VCaP (cell line): ENCODE data around the gene SDK1.

Source experiments
- H3K27ac ChIP-seq: fragments of 450-650 bp; 2 replicates; pipeline ENCODE4 v1.5.1; 2017
- CTCF ChIP-seq: fragments of 450-650 bp; conservative IDR thresholded peaks from 2 replicates; pipeline ENCODE4 v1.5.1; 2017; ENCODE audit warnings: mild to moderate bottlenecking, moderate library complexity

Gene SDK1

DNA sequence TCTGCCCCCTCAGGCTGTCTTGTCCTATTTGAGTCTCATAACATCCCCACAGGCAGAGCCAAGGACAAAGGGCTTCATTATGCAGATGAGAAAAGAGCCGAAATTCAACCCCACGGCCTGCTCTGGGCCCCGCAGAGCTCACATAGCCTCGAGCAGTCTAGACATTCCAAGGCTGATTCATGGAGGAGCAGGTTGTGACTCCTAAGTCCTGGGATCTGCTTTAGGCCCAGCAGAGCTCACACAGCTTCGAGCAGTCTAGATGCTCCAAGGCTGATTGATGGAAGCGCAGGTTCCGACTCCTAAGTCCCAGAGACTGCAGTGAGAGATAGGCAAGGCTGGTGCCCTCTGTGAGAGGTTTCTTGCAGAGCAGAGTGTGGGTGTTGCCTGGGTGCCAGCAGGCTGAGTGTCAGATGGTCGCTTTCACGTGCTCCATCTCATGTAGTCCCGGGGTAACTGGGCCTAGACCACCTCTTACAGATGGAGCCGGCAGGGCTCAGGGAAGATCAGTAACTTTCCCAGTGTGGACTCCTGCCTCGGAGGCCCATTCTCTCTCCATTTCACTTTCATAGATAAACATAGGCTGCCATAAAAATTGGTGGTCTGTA is 944.9 kb downstream of the SDK1 start:
- H3K27ac ChIP-seq: no peak overlapping the region
- TF ChIP-seq CTCF: no peak

DNA sequence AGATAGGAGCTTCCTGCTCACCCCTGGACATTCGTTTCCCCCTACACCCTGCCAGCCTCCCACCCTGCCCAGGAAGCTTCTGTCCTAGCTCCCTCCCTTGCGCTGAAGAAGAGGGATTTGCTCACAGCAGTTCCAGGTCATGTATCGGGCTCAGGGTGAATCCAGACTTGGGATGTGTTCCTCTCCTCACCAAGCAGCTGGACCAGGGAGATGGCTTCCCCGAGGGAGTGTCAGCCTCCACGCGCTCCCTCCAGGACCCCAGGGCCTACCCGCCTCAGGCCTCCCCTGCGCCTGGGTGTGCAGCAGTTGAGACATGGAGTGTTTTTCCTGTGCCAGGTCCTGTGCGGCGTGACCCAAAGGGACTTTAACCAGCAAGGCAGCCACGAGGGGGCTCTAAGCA is 945.5 kb downstream of the SDK1 start:
- TF ChIP-seq CTCF: no peak
- no peak overlapping the region for H3K27ac ChIP-seq

GRCh38 chr7:4247106-4247876 is 946.2 kb downstream of the SDK1 start:
- TF ChIP-seq CTCF: no peak
- no peak overlapping the region for H3K27ac ChIP-seq

- TF ChIP-seq CTCF: no peak
- H3K27ac ChIP-seq: no peak overlapping the region
Measured at GRCh38 chr7:4248295-4248694, 947.2 kb downstream of the SDK1 start.

DNA sequence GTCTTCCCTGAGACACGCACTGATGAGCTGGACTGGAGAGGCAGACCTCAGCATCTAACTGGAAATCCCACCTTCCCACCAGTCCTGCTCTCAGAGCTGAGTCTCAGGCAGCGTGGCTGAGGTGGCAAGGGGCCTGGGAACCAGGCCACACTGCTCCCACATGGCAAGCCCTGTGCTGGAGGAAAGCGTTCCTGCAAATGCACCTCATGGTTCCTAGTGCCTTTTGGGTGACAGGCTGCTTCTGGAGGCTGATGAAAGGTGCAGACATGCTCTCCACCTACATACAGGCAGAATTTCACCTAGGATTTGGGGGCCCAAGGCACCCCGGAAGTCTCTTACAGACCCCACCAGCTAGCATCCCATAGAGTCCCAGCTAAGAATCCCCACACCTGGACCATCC is 948.2 kb downstream of the SDK1 start:
- H3K27ac ChIP-seq: no peak overlapping the region
- no peak for TF ChIP-seq CTCF

- H3K27ac ChIP-seq: no peak overlapping the region
- TF ChIP-seq CTCF: no peak
Measured at GRCh38 chr7:4255336-4255735, 954.3 kb downstream of the SDK1 start.

- TF ChIP-seq CTCF: no peak
- no peak overlapping the region for H3K27ac ChIP-seq
Measured at GRCh38 chr7:4256286-4256685, 955.2 kb downstream of the SDK1 start.
